ENCODE measurements around the gene GNG12. TPM values are rescaled to one million over a fixed set of nuclear protein-coding genes. Genes with fewer than 3 reads are reported as not detected.
"Not testable (repeated sequence)": the region's sequence is repeated elsewhere in the genome, so short reads cannot be mapped to it uniquely, and the experiment has no call there.

Gene GNG12
- total and polyA plus RNA-seq, 3 donors from 2014 or later: 28.1 to 46.0 (median 39.3) TPM

- WGBS, 2 donors: 19 to 25% methylated on average over 3 to 4 of the region's 4 CpGs
- Histone ChIP-seq H3K4me3 (no peak overlapping the region), H3K27me3 (no peaks in the 10 kb centered on the region), H3K4me1 (peaks cover 44% of the 10 kb centered on the region), H3K9me3 (no peaks in the 10 kb centered on the region), H3K36me3 (ENCODE audit: low read depth, missing control alignments) (no peaks in the 10 kb centered on the region), H3K27ac (peak overlapping the region; percentile 39 to 51)
- peak; percentile 66 for DNase-seq
- intact Hi-C loops (cut with DNase I; ENCODE audit: low total_unique reads): no loop called here
- TF ChIP-seq POLR2A (IDR thresholded peaks at IDR 0.05): no peak
- no peak for TF ChIP-seq CTCF (IDR thresholded peaks at IDR 0.05)
Observed at GRCh38 chr1:67733681-67734322, 99.5 kb downstream of the GNG12 start.

GRCh38 chr1:67732750-67733151, 100.5 kb downstream of the GNG12 start:
- Histone ChIP-seq H3K27ac (peak overlapping the region in 1 of 2 donors; percentile 9), H3K9me3 (no peaks in the 10 kb centered on the region), H3K27me3 (no peaks in the 10 kb centered on the region), H3K36me3 (ENCODE audit: low read depth, missing control alignments) (no peaks in the 10 kb centered on the region), H3K4me3 (no peak overlapping the region), H3K4me1 (peaks cover 44% of the 10 kb centered on the region)
- DNase-seq: no peak
- WGBS, 2 donors: 24 to 30% methylated on average over 5 to 6 of the region's 6 CpGs
- no peak for TF ChIP-seq CTCF (IDR thresholded peaks at IDR 0.05)
- no peak for TF ChIP-seq POLR2A (IDR thresholded peaks at IDR 0.05)
- intact Hi-C loops (cut with DNase I; ENCODE audit: low total_unique reads): no loop called here

- Histone ChIP-seq H3K36me3 (ENCODE audit: low read depth, missing control alignments) (no peaks in the 10 kb centered on the region), H3K4me1 (peaks cover 39% of the 10 kb centered on the region), H3K27ac (no peak overlapping the region), H3K9me3 (no peaks in the 10 kb centered on the region), H3K4me3 (no peak overlapping the region), H3K27me3 (no peaks in the 10 kb centered on the region)
- TF ChIP-seq POLR2A (IDR thresholded peaks at IDR 0.05) (no peak), CTCF (IDR thresholded peaks at IDR 0.05) (no peak)
- 90 to 100% methylated on average over 2 of the region's 2 CpGs for WGBS, 2 donors
- intact Hi-C loops (cut with DNase I; ENCODE audit: low total_unique reads): no loop called here
- no peak for DNase-seq
Observed at GRCh38 chr1:67731322-67731721, 101.9 kb downstream of the GNG12 start.

GRCh38 chr1:67730312-67730711, 103.0 kb downstream of the GNG12 start:
- H3K27me3 ChIP-seq; DNase-seq; H3K4me3 ChIP-seq; H3K9me3 ChIP-seq; intact Hi-C loops (cut with DNase I; ENCODE audit: low total_unique reads); H3K27ac ChIP-seq; H3K36me3 ChIP-seq (ENCODE audit: low read depth, missing control alignments): not testable (repeated sequence)
- H3K4me1 ChIP-seq: peaks cover 35% of the 10 kb centered on the region
- WGBS, 2 donors: 93 to 95% methylated on average over 9 of the region's 9 CpGs

GRCh38 chr1:67729872-67730271, 103.4 kb downstream of the GNG12 start:
- intact Hi-C loops (cut with DNase I; ENCODE audit: low total_unique reads): no loop called here
- Histone ChIP-seq H3K27me3 (no peaks in the 10 kb centered on the region), H3K36me3 (ENCODE audit: low read depth, missing control alignments) (no peaks in the 10 kb centered on the region), H3K27ac (no peak overlapping the region), H3K4me3 (no peak overlapping the region), H3K4me1 (peaks cover 35% of the 10 kb centered on the region), H3K9me3 (no peaks in the 10 kb centered on the region)
- WGBS, 2 donors: 90 to 95% methylated on average over 2 of the region's 2 CpGs
- DNase-seq: no peak
- TF ChIP-seq POLR2A (IDR thresholded peaks at IDR 0.05): no peak
- TF ChIP-seq CTCF (IDR thresholded peaks at IDR 0.05): no peak

All from testis (tissue), 3 donors.